ENCODE data around the gene SIPA1L3. TPM values are rescaled to one million over a fixed set of nuclear protein-coding genes. Genes with fewer than 3 reads are reported as not detected.
A peak's percentile ranks its signal among the peaks of the same experiment; 100 is the strongest.

The SIPA1L3 gene
- total and polyA plus RNA-seq, 9 of the 15 experiments (the other 6 are each of a cell fraction or from before 2014, with no cell fraction given) = 0.01 to 6.1 (median 2.5) TPM

GRCh38 chr19:38251564-38252051 lies 344.6 kb downstream of the SIPA1L3 start:
- Histone ChIP-seq H4K20me1 (replicated peaks; ENCODE audit: control insufficient read depth, insufficient read depth, low read length) (no peaks in the 10 kb centered on the region), H3K4me3 (no peak overlapping the region), H3K36me3 (ENCODE audit: control insufficient read depth, insufficient read depth, low read length) (peaks cover 31% of the 10 kb centered on the region; the same call in 2 of the 3 replicates), H3K27ac (ENCODE audit: extremely low read depth, low read depth, low read length) (no peak overlapping the region), H3K9me3 (replicated peaks; ENCODE audit: control insufficient read depth, insufficient read depth, low read depth, low read length) (no peaks in the 10 kb centered on the region), H2AFZ (ENCODE audit: low read depth, low read length) (no peak overlapping the region), H3K27me3 (ENCODE audit: control insufficient read depth in 2 of 2, insufficient read depth in 2 of 2, low read length in 2 of 2) (no peaks in the 10 kb centered on the region), H3K9me1 (ENCODE audit: control insufficient read depth, insufficient read depth, low read length) (no peaks in the 10 kb centered on the region), H3K4me1 (replicated peaks in 1 of 2; ENCODE audit: control insufficient read depth in 2 of 2, insufficient read depth in 2 of 2, low read length in 2 of 2) (peaks cover 6 to 50% of the 10 kb centered on the region in 2 experiments; a peak in 4 of 5 replicates), H3K9ac (ENCODE audit: insufficient read depth in 1 of 2, low read depth in 2 of 2, low read length in 2 of 2) (peak overlapping the region in 1 of 2 experiments; percentile 78; a peak in 2 of 4 replicates), H3K4me2 (ENCODE audit: insufficient read depth, low read length) (no peak overlapping the region; the same call in 1 of the 2 replicates), H3K79me2 (ENCODE audit: control insufficient read depth, insufficient read depth, low read length) (peaks cover 39% of the 10 kb centered on the region)
- intact Hi-C loops (cut with micrococcal nuclease) = no loop called here
- CTCF ChIA-PET (ENCODE audit: low intra/inter-chr PET ratio) = interaction anchor here (0.6 kb wide), 1 partner anchor 7 kb away, joined by 3 read pairs; no protein-coding TSS in a partner anchor
- BruUV-seq (replicated peaks) = no TSS peak
- ATAC-seq (no peak), FAIRE-seq (no peak), DNase-seq (ENCODE audit: extremely low read depth in 1 of 4, low spot score in 3 of 4) (peak in 1 of 4 experiments; percentile 21)
- 60% methylated on average over 8 of the region's 10 CpGs for WGBS (ENCODE audit: insufficient coverage, low coverage, missing lambda C conversion rate)
- POLR2A ChIA-PET = interaction anchor here (0.9 to 1.0 kb wide), 2 partner anchors 16 to 123 kb away, joined by 4 read pairs; partner anchors contain the start of gene PSMD8
- in situ Hi-C loops (cut with MboI) = no loop called here
- TF ChIP-seq ATF4 (CRISPR knock-in tag; IDR thresholded peaks at IDR 0.05) (no peak), GTF2B (IDR thresholded peaks at IDR 0.05; ENCODE audit: extremely low read depth, insufficient read length) (no peak), PHF21A (IDR thresholded peaks at IDR 0.05; ENCODE audit: borderline replicate concordance, low read depth) (no peak), YBX1 (IDR thresholded peaks at IDR 0.05) (no peak), IFI16 (CRISPR knock-in tag; IDR thresholded peaks at IDR 0.05) (no peak), STAT6 (CRISPR knock-in tag; IDR thresholded peaks at IDR 0.05) (no peak), MCM2 (IDR thresholded peaks at IDR 0.05; ENCODE audit: low read depth) (no peak), DDX20 (tag; IDR thresholded peaks at IDR 0.05; ENCODE audit: low read depth) (no peak), GMEB1 (CRISPR knock-in tag; IDR thresholded peaks at IDR 0.05) (no peak), MEIS2 (IDR thresholded peaks at IDR 0.05; ENCODE audit: partially characterized antibody) (no peak), HDAC1 (IDR thresholded peaks at IDR 0.05) (0 out of 4 replicates have a peak, but pooled peaks of 1 of the 2 experiments have one; percentile 14), ZMIZ1 (IDR thresholded peaks at IDR 0.05; ENCODE audit: low read depth in 2 of 2, low read length in 2 of 2) (no peak)

All from K562 (cell line).